GM18873 (cell line): ENCODE measurements around the gene PHACTR1.

Experiments used
- ATAC-seq: cut with Tn5 transposase; IDR thresholded peaks from one replicate; pipeline ENCODE4 v1.9.1; 2021; ENCODE audit warnings: mild to moderate bottlenecking, moderate library complexity, moderate number of reproducible peaks; ENCODE audit not compliant: unreplicated experiment, low FRiP score

Gene PHACTR1

DNA sequence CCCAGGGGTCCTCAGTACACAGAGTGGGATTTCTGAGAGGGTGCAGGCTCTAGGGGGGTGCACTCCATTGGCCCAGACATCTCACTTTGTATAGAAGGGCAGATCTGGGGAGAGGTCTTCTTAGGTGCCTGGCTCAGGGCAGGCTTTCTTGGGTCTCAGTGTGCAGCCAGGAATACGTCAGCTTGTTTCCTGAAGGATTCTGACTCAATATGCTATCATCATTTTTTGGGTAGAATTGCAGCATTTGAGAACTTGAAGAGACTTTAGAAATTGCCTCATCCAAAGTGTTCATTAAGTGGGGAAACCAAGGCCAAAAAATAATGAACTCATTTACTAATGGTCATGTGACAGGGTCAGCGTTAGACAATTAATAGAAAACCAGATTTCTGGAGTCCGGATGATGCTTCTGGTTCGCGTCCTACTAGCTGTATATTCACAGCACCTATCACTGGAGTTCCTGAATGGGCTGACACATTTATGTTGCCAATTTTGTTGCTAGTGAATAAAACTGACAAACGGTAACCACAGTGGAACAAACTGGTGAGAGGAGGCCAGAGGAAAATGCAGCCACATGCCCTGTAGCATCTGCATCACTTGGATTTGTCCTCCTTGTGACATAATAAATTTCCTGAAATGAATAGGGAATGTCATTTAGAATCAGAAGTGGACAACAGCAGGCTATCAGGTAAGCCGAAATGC lies 372.9 kb downstream of the PHACTR1 start:
- no peak for ATAC-seq

DNA sequence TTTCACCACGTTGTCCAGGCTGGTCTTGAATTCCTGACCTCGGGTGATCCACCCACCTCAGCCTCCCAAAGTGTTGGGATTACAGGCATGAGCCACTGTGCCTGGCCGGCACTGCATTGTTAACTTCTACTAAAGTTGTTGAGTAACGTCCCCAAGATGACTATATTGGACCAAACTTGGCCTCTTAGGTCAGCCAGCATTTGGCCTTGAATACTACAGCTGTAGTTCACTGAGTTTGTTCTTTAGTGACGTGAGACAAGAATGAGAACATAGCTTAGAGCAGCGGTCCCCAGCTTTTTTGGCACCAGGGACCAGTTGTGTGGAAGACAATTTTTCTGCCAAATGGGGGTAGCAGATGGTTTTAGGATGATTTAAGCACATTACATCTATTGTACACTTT lies 374.6 kb downstream of the PHACTR1 start:
- ATAC-seq = no peak

- no peak for ATAC-seq
Measured at GRCh38 chr6:13094781-13095425, 378.3 kb downstream of the PHACTR1 start.

- ATAC-seq = no peak
Measured at GRCh38 chr6:13096084-13096483, 379.5 kb downstream of the PHACTR1 start.

DNA sequence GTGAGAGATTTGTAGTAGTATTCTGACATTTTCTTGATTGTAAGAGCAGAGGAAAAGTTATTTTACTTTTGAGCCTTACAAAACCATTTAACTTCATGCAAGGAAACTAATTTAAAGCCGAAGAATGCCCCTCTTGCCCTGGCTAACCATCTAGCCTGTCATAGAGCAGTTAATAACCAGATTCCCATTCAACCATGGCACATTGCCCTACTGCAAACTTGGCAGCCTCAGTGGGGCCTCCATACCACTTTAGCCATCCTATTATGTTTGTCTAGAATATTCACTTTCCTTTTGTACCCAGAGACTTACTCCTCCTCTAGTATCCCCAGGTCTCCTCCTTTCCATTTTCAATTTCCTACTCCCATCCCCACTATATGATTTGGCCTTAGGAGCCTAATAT lies 380.9 kb downstream of the PHACTR1 start:
- no peak for ATAC-seq

- no peak for ATAC-seq
Measured at GRCh38 chr6:13098006-13098405, 381.4 kb downstream of the PHACTR1 start.

GRCh38 chr6:13098793-13099570 lies 382.4 kb downstream of the PHACTR1 start:
- no peak for ATAC-seq

GRCh38 chr6:13099771-13100170 lies 383.2 kb downstream of the PHACTR1 start:
- no peak for ATAC-seq

GRCh38 chr6:13101409-13101808 lies 384.8 kb downstream of the PHACTR1 start:
- no peak for ATAC-seq

DNA sequence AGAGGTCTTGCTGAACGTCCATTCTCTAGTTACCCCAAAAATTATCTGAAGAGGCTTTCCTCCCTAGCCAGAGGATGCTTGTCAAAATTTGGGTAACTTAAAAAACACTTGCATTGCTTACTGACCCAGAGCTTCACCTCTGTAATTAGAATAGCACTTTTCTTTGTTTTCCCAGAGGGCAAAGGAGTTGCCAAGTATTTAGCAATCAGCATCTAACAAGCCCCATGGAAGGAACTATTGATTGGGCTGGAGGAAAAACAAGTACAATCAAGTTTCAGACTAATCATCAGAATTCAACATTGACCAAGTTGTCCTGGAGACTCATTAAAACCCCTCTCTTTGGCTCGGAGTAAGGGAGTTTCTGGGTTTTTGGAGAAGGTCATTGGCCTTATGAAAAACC lies 385.4 kb downstream of the PHACTR1 start:
- no peak for ATAC-seq

DNA sequence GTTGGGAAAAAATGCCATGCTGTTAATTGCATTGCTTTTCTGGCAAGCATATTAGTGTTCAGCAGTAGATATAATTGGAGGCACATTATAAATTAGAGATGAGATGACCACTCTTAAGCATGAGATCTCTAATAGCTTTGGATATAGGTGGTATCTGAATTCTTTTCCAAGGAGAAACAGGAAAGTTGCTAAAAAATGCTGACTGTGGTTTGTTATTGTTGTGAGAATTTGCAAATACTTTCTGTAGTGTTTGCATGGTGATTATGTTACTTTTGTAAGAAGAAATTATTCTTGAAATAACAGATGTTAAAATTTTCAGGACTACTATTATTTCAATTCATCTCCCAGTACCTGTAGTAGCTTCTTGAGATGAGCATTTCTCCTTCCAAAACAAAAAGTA lies 386.6 kb downstream of the PHACTR1 start:
- no peak for ATAC-seq

GRCh38 chr6:13105139-13105538 lies 388.6 kb downstream of the PHACTR1 start:
- no peak for ATAC-seq

DNA sequence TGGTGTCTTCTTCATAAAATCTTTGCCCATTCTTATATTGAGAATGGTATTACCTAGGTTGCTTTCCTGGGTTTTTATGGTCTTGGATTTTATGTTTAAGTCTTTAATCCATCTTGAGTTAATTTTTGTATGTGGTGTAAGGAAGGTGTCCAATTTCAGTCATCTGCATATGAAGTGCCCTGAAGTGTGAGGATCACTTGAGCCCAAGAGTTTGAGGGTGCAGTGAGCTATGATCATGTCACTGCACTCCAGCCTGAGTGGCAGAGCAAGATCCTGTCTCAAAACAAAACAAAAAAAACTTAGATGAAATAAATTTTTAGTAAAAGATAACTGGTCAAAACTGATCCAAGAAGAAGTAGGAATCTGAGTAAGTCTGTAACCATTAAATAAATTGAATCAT lies 396.4 kb downstream of the PHACTR1 start:
- ATAC-seq = no peak

DNA sequence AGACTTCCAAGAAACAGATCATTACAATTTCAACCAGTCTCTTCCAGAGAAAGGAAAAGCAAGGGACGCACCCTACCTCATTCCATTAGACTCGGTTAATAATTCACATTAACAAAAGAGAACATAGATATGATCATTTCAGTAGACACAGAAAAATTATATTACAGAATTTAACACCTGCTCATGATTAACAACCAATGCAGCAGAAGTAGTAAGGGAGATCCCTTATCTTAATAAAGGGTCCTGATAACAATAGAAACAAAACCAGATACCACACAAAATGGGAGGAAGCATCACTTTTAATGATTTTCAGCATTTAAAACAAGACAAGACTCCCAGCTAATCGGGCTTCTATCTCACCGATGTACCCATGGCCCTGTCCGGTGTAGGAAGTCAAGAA lies 396.8 kb downstream of the PHACTR1 start:
- ATAC-seq = no peak

GRCh38 chr6:13113981-13114593 lies 397.5 kb downstream of the PHACTR1 start:
- ATAC-seq = no peak

- ATAC-seq = no peak
Measured at GRCh38 chr6:13116155-13116554, 399.6 kb downstream of the PHACTR1 start.

- no peak for ATAC-seq
Measured at GRCh38 chr6:13117570-13117969, 401.0 kb downstream of the PHACTR1 start.

DNA sequence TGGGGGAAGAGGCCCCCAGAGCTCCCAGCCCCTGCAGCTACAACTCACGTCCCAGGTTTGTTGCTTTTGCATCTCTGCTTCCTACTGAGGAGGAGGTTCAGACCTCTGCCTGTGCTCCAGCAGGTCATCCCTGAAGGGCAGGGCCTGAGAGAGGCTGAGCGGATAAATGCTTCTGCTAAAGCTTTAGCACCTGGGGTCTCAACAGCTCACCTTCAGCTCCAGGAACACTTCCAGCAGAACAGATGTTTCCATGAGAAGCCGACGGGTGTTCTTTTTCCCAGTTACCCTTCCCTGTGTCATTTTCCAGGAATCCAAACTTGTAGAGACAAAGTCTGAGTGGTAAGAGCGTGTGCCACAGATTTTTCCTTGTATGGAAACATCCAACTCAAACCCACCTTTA lies 403.0 kb downstream of the PHACTR1 start:
- no peak for ATAC-seq

GRCh38 chr6:13120483-13121482 lies 404.2 kb downstream of the PHACTR1 start:
- no peak for ATAC-seq

DNA sequence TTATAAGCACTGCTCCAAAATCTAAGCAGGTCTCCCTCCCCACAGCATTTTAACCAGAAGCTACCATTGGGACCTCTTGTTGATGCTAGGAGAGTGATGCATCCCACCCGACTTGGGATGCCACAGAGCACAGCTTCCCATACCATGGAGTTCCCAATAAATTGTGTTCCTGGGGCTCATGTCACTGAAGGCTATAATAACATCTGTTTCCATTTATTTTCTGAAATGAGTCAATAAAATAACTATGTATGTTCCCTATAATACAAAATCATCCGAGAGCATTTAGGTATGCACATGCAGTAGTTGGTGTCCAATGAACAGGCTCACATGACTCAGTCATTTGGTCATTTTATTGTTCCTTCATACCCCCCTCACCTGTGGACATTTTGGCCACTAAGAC lies 407.6 kb downstream of the PHACTR1 start:
- no peak for ATAC-seq
